HG03025 (cell line): ENCODE measurements around the gene MRPL17.

ENCODE experiments used
- ATAC-seq: cut with Tn5 transposase; IDR thresholded peaks from one replicate; pipeline ENCODE4 v1.9.1; 2021; ENCODE audit warnings: mild to moderate bottlenecking, moderate library complexity; ENCODE audit not compliant: unreplicated experiment, low FRiP score

MRPL17 gene

GRCh38 chr11:6635082-6635932 is 47.8 kb downstream of the MRPL17 start:
- no peak for ATAC-seq

GRCh38 chr11:6634534-6634933 is 48.6 kb downstream of the MRPL17 start:
- ATAC-seq = no peak

GRCh38 chr11:6633422-6634408 is 49.4 kb downstream of the MRPL17 start:
- ATAC-seq = no peak

GRCh38 chr11:6632116-6633073 is 50.7 kb downstream of the MRPL17 start:
- ATAC-seq = no peak

- ATAC-seq = no peak
These were observed 51.7 kb downstream of the MRPL17 start for GRCh38 chr11:6631361-6631890.

GRCh38 chr11:6630632-6631291 is 52.4 kb downstream of the MRPL17 start:
- ATAC-seq = no peak
